T-helper 2 cell treated with Interferon-gamma antibody and Interleukin-4, amounts not matched to agents 5 μg/mL and 100 μg/mL, for 36 hours (primary cell): ENCODE measurements around the gene GLYR1.

ENCODE experiments used
- DNase-seq: peaks from one replicate; pipeline ENCODE4 v3.0.0; 2021; ENCODE audit warnings: low spot score
- H3K27ac Mint-ChIP-seq: one replicate; pipeline ENCODE4 v1.8.0; 2021; ENCODE audit warnings: mild to moderate bottlenecking, mixed read lengths
- H3K27me3 Mint-ChIP-seq: one replicate; pipeline ENCODE4 v1.8.0; 2021; ENCODE audit warnings: low read depth, mixed read lengths
- H3K36me3 Mint-ChIP-seq: one replicate; pipeline ENCODE4 v1.8.0; 2021; ENCODE audit warnings: low read depth, mixed read lengths
- H3K4me1 Mint-ChIP-seq: one replicate; pipeline ENCODE4 v1.8.0; 2021; ENCODE audit warnings: low read depth, mixed read lengths
- H3K4me3 Mint-ChIP-seq: one replicate; pipeline ENCODE4 v1.8.0; 2022; ENCODE audit warnings: mild to moderate bottlenecking, moderate library complexity, mixed read lengths
- H3K9me3 Mint-ChIP-seq: one replicate; pipeline ENCODE4 v1.8.0; 2021; ENCODE audit warnings: mixed read lengths

GLYR1 gene

DNA sequence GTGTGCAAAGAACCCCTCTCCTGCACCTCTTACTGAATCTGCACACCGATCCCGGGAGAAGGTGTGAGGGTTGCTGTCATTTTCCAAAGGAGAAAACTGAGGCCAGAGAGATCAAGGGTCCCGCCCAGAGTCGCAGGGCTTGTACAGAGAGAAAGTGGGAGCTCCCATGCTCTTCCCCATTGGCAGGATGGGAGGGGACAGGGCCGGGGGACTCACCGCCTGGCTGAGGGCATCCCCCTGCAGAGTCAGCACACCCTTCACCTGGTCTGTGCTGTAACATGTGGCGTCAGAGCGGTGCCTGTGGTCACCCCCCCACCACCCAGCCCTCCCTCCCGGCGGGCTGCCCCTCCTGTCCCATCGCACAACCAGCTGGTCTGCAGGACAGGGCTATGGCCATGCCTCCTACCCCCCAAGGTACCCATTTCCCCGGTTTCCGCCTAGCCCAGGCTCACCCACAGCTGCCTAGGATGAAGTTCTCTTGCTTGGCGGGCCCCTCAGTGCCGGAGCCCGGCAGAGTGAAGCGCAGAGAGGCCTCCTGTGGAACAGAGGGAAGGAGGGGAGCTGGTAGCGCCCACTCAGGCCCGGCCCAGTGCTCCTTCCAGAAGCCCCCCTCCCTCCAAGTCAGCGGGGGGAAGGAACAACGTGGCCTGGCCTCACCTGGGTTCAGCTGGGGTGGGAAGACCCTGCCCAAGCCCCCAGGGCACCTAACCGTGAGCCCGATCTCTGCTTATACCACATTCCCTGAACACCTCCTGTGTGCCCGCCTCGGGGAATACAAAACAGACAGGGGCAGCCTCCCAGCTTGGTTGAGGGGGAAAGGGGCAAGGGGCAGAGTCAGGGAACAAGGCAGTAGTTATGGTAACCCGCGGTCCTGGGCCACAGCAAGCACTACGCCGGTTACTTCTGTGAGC lies 45.8 kb downstream of the GLYR1 start:
- peak overlapping the region; percentile 82 for H3K4me3 Mint-ChIP-seq
- H3K36me3 Mint-ChIP-seq, result peaks cover 17% of the 10 kb centered on the region
- H3K27ac Mint-ChIP-seq, result peak overlapping the region; percentile 67
- no peaks in the 10 kb centered on the region for H3K27me3 Mint-ChIP-seq
- no peak for DNase-seq
- peaks cover 8% of the 10 kb centered on the region for H3K4me1 Mint-ChIP-seq
- H3K9me3 Mint-ChIP-seq, result no peaks in the 10 kb centered on the region

- Mint-ChIP-seq H3K27ac (peak overlapping the region; percentile 15), H3K9me3 (no peaks in the 10 kb centered on the region), H3K4me1 (peaks cover 8% of the 10 kb centered on the region), H3K36me3 (peaks cover 12% of the 10 kb centered on the region), H3K4me3 (peak overlapping the region; percentile 50), H3K27me3 (no peaks in the 10 kb centered on the region)
- no peak for DNase-seq
These were observed 46.6 kb downstream of the GLYR1 start for GRCh38 chr16:4800290-4801041.

DNA sequence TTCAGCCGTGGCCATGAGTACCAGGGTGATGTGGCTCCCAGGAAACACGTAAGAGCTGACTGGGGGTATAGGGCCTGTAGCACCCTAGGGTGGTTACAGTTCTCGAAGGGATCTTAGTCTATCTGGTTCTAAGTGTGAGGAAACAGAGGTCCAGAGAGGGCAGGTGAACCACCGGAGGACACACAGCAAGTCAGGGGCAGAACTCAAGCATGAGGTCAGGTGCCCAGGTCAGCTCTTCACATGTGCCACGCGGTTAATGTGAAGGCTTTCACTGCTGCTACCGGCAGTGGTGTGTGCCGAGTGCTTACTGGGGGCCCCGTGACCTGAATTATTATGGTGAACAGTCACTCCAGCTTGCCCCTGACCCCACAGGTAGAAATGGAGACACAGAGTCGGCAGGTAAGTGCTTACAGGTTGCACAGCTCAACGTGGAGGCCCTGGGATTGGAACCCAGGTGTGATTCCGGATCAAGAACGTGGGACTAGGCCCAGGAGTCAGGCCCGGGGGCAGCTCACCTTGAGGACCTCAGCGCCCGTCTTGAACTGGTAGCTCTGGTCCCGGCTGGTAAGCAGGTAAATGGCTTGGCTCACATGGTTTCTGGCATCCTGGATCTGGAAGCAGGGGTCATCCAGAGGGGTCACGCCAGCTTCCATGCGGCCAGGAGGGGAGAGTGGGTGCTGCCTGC lies 47.8 kb downstream of the GLYR1 start:
- H3K4me3 Mint-ChIP-seq, result no peak overlapping the region
- H3K9me3 Mint-ChIP-seq, result no peaks in the 10 kb centered on the region
- H3K27me3 Mint-ChIP-seq, result no peaks in the 10 kb centered on the region
- peaks cover 6% of the 10 kb centered on the region for H3K36me3 Mint-ChIP-seq
- peaks cover 8% of the 10 kb centered on the region for H3K4me1 Mint-ChIP-seq
- no peak overlapping the region for H3K27ac Mint-ChIP-seq
- no peak for DNase-seq

DNA sequence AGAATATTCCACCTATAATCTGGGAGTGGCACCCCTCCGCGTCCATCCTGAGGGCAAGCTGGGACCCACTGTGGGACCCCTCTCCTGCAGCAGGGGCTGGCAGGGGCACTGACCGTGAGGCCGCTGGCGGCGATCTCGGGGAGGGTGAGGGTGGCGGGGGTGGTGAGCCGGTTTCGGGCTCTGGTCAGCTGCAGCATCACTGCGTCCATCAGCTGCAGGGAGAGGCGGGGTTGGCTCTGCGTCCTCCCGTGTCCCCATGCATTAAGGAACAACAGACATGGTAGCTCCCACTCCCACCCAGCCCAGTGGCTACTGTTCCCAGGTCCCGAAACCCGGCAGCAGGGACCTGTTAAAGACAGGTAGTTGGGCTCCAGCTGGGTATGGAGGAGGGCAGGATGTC lies 48.6 kb downstream of the GLYR1 start:
- no peak for DNase-seq
- Mint-ChIP-seq H3K27ac (no peak overlapping the region), H3K36me3 (no peaks in the 10 kb centered on the region), H3K4me1 (peaks cover 8% of the 10 kb centered on the region), H3K9me3 (no peaks in the 10 kb centered on the region), H3K27me3 (no peaks in the 10 kb centered on the region), H3K4me3 (no peak overlapping the region)

- Mint-ChIP-seq H3K27me3 (no peaks in the 10 kb centered on the region), H3K9me3 (no peaks in the 10 kb centered on the region), H3K27ac (no peak overlapping the region), H3K36me3 (no peaks in the 10 kb centered on the region), H3K4me1 (peaks cover 4% of the 10 kb centered on the region), H3K4me3 (no peak overlapping the region)
- no peak for DNase-seq
These were observed 49.3 kb downstream of the GLYR1 start for GRCh38 chr16:4797805-4798252.

DNA sequence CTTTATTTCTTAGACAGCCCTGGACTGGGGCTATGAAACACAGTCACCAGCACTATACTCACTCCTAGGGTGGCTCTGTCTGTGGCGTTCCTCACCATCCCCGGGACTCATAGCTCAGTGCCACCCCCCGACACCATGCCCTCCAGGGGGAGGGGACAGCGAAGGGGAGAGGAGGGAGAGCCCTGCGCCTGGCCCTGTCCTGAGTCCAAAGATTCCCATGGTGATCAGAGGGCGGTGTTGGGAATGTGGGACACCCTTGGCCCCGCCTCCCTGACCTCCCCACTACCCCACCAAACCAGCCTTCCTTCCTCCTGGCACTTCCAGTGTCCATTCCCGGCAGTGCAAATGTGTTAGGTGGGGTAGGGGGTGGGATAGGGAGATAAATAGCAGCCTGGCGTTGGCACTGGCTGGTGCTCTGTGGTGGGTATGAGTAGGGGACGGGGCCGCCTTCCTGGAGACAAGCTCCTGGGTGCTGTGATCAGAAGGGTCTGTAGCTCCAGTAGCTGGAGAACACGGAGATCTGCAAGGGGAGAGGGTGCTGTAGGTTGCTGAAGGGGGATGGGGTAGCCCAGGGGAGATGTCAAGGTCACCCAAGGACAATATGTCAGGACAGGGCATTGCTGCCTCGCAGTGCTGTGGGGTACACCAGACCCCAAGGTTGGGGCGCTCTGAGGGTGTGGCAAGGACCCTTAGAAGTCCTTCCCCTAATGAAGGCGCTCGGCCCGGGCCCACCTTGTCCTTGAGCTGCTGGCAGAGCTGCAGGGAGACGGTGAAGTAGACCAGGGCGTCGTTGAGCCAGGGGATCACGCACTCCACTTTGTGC lies 49.9 kb downstream of the GLYR1 start:
- DNase-seq, result no peak
- Mint-ChIP-seq H3K4me3 (no peak overlapping the region), H3K27ac (no peak overlapping the region), H3K36me3 (no peaks in the 10 kb centered on the region), H3K4me1 (peaks cover 4% of the 10 kb centered on the region), H3K9me3 (no peaks in the 10 kb centered on the region), H3K27me3 (no peaks in the 10 kb centered on the region)

DNA sequence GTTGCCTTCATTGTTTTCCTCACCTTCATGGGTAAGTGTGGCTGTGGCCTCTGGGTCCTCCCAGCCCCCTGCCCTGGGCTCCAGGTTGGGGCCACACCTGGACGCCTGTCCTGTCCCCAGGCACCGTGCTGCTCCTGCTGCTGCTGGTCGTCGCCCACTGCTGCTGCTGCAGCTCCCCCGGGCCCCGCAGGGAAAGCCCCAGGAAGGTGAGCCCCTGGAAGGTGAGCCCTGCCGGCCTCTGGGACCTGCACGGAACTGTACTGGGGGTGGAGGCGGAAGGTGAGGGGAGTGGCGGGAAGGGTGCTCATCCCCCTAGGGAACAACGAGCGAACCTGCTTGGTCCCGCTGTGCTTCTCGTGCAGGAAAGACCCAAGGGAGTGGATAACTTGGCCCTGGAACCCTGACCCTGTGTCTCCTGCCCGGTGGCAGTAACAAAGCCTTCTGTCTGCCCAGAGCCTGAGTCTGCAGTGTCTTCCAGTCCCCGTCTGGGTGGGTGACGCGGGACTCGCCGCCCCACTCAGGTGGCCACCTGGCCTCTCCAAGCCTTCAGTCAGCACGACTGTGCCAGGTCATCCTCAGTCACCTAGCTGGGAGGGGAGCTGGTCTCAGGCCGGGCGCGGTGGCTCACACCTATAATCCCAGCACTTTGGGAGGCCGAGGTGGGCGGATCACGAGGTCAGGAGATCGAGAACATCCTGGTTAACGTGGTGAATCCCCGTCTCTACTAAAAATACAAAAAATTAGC lies 51.1 kb downstream of the GLYR1 start:
- Mint-ChIP-seq H3K9me3 (no peaks in the 10 kb centered on the region), H3K4me3 (no peak overlapping the region), H3K27ac (no peak overlapping the region), H3K4me1 (peaks cover 3% of the 10 kb centered on the region), H3K27me3 (no peaks in the 10 kb centered on the region), H3K36me3 (no peaks in the 10 kb centered on the region)
- no peak for DNase-seq

- H3K27me3 Mint-ChIP-seq, result no peaks in the 10 kb centered on the region
- H3K4me3 Mint-ChIP-seq, result no peak within 1 kb of the TSS
- no peaks in the 10 kb centered on the region for H3K9me3 Mint-ChIP-seq
- no peaks in the 10 kb centered on the region for H3K36me3 Mint-ChIP-seq
- H3K4me1 Mint-ChIP-seq, result peaks cover 4% of the 10 kb centered on the region
- no peak within 1 kb of the TSS for H3K27ac Mint-ChIP-seq
- DNase-seq, result no peak
These were observed 51.8 kb downstream of the GLYR1 start, which contains the start of gene SMIM22 for GRCh38 chr16:4795181-4795827. SMIM22 (plus strand) TSS chr16:4795369; CDS start chr16:4795735, 366 bp downstream.

GRCh38 chr16:4792951-4793513 lies 54.1 kb downstream of the GLYR1 start:
- Mint-ChIP-seq H3K9me3 (no peaks in the 10 kb centered on the region), H3K36me3 (no peaks in the 10 kb centered on the region), H3K27me3 (no peaks in the 10 kb centered on the region), H3K4me1 (peaks cover 4% of the 10 kb centered on the region), H3K4me3 (no peak overlapping the region), H3K27ac (no peak overlapping the region)
- no peak for DNase-seq

DNA sequence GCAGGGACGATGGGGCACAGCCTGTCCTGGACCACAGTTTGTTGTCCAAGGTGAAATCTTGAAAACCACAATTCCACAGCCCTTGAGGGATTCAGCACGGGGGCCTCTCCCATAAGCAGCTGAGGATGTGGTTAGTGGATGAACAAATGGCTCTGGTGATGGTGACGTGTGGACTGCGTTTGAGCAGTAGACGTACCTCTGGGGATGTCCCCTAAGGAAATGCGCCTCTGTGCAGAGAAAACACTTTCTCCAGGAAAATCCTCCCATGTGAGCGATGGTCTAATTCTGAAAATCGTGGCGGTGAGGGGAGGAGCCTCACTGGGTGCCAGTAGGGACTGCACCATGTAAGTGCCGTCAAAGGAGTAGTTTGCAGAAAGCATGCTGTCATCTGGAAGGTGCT lies 56.2 kb downstream of the GLYR1 start:
- Mint-ChIP-seq H3K27me3 (no peaks in the 10 kb centered on the region), H3K4me1 (peaks cover 4% of the 10 kb centered on the region), H3K9me3 (no peaks in the 10 kb centered on the region), H3K4me3 (no peak overlapping the region), H3K36me3 (no peaks in the 10 kb centered on the region), H3K27ac (no peak overlapping the region)
- no peak for DNase-seq

GRCh38 chr16:4790261-4790660 lies 56.8 kb downstream of the GLYR1 start:
- H3K36me3 Mint-ChIP-seq, result no peaks in the 10 kb centered on the region
- peaks cover 4% of the 10 kb centered on the region for H3K4me1 Mint-ChIP-seq
- no peaks in the 10 kb centered on the region for H3K9me3 Mint-ChIP-seq
- H3K27me3 Mint-ChIP-seq, result no peaks in the 10 kb centered on the region
- H3K4me3 Mint-ChIP-seq, result no peak overlapping the region
- no peak overlapping the region for H3K27ac Mint-ChIP-seq
- no peak for DNase-seq

GRCh38 chr16:4788910-4789309 lies 58.2 kb downstream of the GLYR1 start:
- H3K9me3 Mint-ChIP-seq, result no peaks in the 10 kb centered on the region
- DNase-seq, result no peak
- H3K27ac Mint-ChIP-seq, result no peak overlapping the region
- H3K4me1 Mint-ChIP-seq, result peaks cover 4% of the 10 kb centered on the region
- no peaks in the 10 kb centered on the region for H3K27me3 Mint-ChIP-seq
- no peaks in the 10 kb centered on the region for H3K36me3 Mint-ChIP-seq
- no peak overlapping the region for H3K4me3 Mint-ChIP-seq
